GM18867 (cell line): Measurements from ENCODE around the gene SYT5.
"Not testable (repeated sequence)": the region's sequence is repeated elsewhere in the genome, so short reads cannot be mapped to it uniquely, and the experiment has no call there.

ENCODE experiments used
- ATAC-seq: cut with Tn5 transposase; IDR thresholded peaks from one replicate; pipeline ENCODE4 v1.9.1; 2021; ENCODE audit warnings: mild to moderate bottlenecking, moderate library complexity; ENCODE audit not compliant: unreplicated experiment

Gene SYT5

GRCh38 chr19:55179606-55180484, at the start of gene SYT5:
Gene SYT5, minus strand, starts transcription at chr19:55180289. Its CDS starts 1,248 bp downstream, at chr19:55179041.
- ATAC-seq, result no peak

- no peak for ATAC-seq
These were observed 49.7 kb upstream of the SYT5 start for GRCh38 chr19:55229789-55230182.

DNA sequence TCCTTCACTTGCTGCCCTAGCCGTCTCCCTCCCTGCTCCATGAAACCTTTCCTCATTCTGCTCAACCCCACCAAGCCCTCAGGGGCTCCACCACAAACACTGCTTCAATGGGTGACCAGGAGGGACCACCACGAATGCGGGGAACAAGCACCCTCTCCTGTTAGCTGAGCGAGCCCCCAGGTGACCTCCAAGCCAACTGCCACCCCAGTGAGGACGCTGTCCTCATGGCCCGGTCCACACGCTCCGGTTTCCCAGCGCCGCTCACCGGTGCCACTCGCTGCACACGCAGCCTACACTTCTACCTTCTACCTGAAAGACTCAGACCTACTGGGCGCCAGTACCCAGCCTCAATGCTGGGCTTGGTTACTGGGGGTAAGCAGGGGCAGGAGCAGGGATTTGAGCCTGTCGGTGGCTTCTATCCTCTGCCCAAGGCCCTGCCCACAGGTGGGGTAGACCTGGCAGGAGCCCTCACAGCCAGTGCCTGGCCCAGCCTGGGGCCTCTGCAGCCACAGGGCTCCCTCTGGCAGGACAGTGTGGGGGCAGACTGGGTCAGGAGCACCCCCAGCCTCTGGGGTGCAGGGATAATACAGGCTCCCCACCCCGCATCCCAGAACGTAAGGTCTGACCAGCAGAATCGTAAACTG, 49.2 kb upstream of the SYT5 start:
- ATAC-seq, result no peak

DNA sequence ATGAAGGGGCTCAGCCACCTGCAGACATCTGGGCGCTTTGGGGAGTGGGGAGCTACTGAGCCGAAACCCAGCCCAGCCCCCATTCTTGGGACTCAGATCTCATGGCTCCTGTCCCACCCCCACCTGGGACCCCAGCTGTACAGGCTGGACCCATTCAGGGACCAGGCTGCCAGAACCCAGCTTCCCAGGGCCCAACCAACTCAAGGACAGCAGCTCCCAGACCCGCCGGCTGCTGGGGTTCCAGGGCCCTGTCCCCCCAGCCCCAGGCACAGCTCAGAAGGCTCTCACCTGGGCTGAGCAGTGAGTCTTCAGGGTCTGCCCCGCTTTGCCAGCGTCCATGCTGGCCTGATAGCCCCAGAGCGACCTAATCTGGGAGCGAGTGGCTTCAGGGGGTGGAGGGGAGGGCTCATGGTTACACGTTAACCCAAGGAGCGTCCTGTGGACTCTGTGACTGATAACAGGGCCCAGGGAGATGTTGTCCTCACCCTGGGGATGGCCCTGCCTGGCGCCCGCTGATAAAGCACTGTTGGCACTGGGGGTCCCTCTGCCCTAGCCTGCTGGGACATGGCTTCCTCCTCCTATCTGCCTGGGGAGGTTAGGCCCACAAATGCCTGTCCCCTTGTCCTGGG, 48.4 kb upstream of the SYT5 start, which contains the start of gene TMEM86B:
TSS of gene TMEM86B (minus strand) at position 361 of the 629 bp plus-strand sequence. CDS start at position 339, 22 bp downstream.
- ATAC-seq, result no peak

DNA sequence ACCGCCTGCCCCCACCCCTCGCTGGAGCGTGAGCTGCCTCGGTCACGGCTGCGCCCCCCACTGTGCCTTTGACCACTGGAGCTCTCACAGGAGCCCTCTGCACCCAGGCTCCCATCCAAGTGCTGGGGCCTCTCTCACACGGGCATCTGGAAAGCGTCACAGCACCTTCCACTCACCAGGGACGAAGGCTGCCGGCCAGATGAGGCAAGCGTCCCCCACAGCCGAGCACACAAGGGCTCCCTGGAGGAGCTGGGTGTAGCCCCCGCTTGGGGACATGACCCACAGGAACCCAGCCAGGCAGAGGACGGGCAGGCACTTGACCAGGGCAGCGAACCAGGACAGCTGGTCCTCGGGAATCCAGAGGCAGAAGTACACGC, 47.9 kb upstream of the SYT5 start:
- no peak for ATAC-seq

DNA sequence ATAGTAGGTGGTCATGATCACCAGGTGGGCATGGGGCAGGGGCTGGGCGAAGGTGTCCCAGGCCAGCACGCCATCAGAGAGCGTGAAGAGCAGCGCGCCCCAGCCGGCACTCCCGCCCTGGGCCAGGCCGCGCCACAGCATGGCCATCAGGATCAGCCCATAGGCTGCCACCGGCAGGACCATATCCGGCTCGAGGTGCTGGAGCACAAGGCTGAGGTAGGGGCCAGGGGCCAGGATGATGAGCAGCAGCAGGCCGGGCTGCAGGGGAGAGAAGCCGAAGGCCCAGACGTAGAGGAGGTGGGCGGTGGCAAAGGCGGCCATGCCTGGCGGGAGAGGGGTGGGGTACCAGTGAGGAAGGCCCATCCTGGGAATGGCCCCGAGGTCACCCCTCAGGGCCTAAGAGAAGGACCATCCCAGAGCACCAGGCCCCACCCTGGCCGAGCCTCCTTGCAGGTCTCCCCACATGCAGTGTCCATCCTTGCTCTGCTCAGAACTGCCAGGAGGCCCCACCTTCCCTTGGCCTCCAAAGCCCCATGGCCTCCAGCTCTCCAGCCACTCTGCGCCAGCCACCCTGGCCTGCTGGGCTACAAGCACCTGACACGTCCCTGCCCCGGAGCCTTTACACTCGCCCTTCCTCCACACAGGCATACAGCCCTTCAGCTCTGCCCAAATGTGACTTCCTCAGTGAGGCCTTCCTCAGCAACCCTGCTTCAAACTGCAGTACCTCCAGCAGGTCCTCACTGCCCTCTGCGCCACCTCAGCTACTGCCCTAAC, 47.3 kb upstream of the SYT5 start:
- no peak for ATAC-seq

DNA sequence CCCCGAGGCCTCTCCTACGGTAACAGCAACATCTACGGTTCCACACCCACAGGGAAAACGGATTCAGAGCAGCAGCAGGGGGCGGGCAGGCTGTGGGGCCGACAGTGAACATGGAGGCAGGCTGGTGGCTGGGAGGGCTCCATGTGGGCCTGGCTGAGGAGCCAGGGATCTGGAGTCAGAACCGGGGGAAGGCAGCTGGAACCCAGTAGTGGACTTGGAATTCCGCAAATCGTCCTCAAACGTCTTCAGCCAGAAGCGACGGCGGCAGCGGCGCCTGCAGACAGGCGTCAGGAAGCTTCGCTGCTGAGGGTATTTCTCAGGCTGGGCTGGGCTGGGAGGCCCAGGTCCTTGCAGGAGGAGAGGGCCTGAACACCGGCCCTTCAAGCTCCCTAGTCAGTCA, 46.7 kb upstream of the SYT5 start:
- no peak for ATAC-seq

DNA sequence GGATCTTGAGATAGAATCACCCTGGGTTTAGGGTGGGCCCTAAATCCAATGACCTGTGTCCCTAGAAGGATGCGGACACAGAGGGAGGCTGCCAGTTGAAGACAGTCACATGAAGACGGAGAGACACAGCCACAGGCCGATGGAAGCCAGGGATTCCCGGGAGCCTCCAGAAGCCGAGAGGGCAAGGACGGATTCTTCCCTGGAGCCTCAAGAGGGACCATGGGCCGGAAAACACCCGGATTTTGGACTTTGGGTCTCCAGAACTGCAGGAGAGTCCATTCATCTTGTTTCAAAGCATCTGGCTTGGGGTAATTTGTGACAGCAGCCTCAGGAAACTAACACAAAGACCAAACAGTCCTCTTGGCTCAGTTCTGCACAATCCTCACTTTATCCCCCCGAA, 46.2 kb upstream of the SYT5 start:
- ATAC-seq, result no peak

- ATAC-seq, result no peak
These were observed 45.4 kb upstream of the SYT5 start for GRCh38 chr19:55225415-55225958.

DNA sequence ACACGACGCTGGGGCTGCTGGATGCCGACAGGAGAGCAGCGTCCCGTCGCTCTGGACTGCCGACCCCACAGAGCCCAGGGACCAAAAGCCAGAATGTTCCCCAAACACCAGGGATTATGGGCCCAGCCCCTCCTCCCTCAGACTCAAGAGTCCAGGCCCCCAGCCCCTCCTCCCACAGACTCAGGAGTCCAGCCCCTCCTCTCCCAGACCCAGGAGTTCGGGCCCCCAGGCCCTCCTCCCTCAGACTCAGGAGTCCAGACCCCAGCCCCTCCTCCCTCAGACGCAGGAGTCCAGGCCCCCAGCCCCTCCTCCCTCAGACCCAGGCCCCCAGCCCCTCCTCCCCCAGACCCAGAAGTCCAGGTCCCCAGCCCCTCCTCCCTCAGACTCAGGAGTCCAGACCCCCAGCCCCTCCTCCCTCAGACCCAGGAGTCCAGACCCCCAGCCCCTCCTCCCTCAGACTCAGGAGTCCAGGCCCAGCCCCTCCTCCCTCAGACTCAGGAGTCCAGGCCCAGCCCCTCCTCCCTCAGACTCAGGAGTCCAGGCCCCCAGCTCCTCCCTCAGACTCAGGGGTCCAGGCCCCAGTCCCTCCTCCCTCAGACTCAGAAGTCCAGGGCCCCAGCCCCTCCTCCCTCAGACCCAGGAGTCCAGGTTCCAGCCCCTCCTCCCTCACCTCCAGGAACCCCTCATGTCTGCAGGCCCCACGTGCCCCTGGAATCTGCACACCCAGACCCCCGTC, 44.8 kb upstream of the SYT5 start:
- not testable (repeated sequence) for ATAC-seq

- ATAC-seq, result no peak
These were observed 44.1 kb upstream of the SYT5 start for GRCh38 chr19:55224038-55224665.

- ATAC-seq, result no peak
These were observed 43.4 kb upstream of the SYT5 start for GRCh38 chr19:55223291-55224037.

- no peak for ATAC-seq
These were observed 40.4 kb upstream of the SYT5 start for GRCh38 chr19:55220525-55220924.

GRCh38 chr19:55216461-55217198, 36.5 kb upstream of the SYT5 start:
- ATAC-seq, result no peak

GRCh38 chr19:55213547-55213946, 33.5 kb upstream of the SYT5 start:
- no peak for ATAC-seq

GRCh38 chr19:55212447-55212846, 32.4 kb upstream of the SYT5 start:
- no peak for ATAC-seq

DNA sequence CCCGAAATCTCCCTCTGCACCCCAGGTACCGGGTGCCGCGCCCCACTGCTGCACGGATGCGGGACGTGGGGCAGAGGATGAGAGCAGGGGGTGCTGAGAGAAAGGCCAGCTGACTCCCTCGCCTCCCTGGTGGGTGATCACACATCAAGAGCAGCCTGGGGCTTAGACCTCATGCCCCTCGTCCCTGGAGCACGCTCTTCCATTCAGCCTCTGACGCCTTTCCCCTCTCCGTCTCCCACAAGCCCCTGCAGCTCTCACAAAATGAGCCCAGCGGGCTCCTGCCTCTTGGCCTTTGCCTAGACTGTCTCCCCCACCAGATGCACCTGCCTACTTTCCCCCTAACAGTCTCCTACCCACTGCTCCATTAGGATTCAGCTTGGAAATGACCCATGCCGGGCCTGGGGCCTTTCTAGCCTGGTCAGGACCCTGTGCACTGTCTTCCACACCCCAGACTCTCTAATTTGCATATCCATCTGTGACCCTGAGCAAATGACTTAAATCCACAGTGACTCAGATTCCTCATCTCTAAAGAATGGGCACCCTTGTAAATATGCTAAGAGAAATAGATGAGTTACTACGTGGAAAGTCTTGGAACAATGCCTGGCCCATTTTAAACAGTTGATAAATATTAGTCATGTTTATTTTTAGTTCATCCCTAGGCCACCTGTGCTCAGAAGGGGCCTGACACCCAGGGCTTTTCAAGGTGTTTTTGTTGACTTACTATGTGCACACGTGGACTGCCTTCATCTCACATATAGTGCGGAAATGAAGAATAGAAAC, 29.8 kb upstream of the SYT5 start:
- ATAC-seq, result no peak
